Fibroblast of skin of left biceps (primary cell): ENCODE results near the gene TNFSF15.
"Not testable (repeated sequence)": the region's sequence is repeated elsewhere in the genome, so short reads cannot be mapped to it uniquely, and the experiment has no call there.

Experiments
- DNase-seq, 2 experiments: peaks; one replicate each; pipeline ENCODE4 v3.0.0-alpha.2; 2013; ENCODE audit warnings: low read depth in 2 of 2

TNFSF15 gene

DNA sequence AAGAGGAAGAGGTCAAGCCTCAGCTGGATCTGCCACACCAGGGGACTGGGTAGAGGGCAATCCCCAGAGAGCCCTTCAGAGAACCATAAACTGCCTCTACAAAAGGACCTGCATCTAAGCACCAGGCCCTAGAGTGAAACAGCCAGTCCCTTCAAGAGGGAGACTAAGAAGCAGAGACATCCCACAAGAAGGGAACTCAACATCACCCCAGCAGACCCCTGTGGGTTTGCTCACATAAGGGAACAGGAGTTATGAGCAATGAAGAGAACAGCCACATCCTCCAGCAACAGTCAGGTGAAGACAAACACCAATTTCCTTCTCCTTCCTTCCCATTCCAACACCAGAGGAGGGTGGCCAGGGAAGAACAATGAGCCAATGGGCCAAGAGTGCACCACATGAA lies 48.9 kb downstream of the TNFSF15 start:
- DNase-seq = no peak

DNA sequence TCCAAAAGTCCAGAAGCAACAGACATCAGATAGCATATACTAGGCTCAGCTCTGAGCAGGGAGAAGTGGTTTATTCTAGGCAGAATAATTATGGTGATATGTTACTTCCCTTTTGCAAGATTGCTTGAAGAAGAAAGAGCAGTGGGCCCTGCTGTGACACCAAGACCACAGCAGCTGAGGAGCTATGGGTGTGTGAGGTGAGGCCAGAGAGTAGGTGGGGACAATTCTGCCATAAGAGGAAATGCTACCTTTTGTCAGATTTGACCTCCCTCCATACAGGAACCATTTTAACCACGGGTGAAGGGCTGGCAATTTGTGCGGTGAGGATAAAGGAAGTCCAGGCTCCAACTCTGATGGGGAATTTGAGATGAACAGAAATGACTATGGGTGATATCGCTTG lies 51.3 kb downstream of the TNFSF15 start:
- DNase-seq = no peak

DNA sequence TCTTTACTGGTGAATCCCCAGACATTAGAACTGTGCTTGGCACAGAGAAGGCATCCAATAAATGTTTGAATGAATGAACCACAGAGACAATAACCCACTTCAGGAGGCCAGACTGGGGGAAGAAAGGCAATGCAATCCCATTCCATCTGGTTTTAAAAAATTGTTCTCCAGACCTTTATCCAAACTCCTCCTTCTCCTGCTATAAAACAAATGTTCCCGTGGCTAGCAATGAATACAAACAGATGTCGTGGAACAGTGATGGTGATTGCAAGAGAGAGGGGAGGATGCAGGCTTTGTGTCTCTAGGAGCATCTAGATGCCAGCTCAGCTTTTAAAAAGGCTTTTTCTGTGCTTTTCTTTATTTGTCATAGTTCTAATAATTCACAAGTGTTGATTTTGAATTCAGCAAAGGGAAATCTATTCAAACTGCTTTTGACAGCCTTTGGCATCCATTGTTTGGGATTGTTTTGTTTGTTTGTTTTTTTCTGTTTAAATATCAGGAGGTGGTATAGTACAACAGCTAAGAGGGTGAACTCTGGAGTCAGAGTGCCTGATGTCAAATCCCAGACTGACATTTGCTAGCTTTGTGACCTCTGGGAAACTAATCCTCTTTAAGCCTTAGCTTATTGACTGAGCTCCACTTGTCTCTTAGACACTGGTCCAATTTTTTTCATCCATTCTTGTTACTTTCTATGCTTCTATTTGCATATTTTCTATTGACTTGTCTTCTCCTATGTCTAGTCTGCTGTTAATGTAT lies 59.1 kb downstream of the TNFSF15 start:
- DNase-seq = peak; percentile 47 to 53

GRCh38 chr9:114745879-114746550 lies 59.8 kb downstream of the TNFSF15 start:
- DNase-seq = no peak

- no peak for DNase-seq
Observed at GRCh38 chr9:114745108-114745848, 60.6 kb downstream of the TNFSF15 start.

GRCh38 chr9:114743446-114743845 lies 62.4 kb downstream of the TNFSF15 start:
- no peak for DNase-seq

- DNase-seq = no peak
Observed at GRCh38 chr9:114742947-114743346, 62.9 kb downstream of the TNFSF15 start.

- DNase-seq = not testable (repeated sequence)
Observed at GRCh38 chr9:114741521-114741920, 64.3 kb downstream of the TNFSF15 start.

DNA sequence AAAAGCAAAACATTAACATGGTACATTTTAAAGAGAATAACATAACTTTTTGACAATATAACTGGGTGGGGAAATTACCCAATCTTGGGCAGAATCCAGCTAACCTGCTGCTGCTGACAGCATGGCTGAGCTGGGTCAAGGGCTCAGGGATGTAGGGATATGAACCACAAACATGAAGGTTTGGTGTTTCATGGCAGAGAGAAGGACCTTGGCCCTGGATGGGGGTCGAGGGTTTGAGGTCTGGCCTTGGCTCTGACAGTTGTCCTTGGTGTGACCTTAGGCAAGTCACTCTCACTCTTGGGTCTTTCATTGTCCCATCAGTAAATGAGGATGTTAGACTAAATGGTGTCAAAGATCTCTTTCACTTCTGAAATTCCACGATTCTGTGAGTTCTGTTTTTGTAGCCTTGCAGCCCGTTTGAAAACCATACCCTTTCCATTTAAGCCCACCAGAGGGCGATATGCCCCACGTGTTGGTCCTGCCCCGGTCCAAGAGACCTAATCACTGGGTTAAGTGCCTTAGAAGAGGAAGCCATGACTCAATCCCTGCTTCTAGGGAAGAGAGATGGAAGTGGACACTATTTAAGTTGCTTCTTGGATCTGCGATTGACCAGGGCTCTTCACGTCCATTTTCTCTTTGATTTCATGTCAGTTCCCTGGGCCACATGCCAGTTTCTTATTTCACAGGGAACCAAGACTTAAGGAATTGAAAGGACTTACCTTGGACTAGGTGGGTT lies 67.1 kb downstream of the TNFSF15 start:
- DNase-seq = peak; percentile 59

GRCh38 chr9:114737847-114738246 lies 68.0 kb downstream of the TNFSF15 start:
- no peak for DNase-seq

DNA sequence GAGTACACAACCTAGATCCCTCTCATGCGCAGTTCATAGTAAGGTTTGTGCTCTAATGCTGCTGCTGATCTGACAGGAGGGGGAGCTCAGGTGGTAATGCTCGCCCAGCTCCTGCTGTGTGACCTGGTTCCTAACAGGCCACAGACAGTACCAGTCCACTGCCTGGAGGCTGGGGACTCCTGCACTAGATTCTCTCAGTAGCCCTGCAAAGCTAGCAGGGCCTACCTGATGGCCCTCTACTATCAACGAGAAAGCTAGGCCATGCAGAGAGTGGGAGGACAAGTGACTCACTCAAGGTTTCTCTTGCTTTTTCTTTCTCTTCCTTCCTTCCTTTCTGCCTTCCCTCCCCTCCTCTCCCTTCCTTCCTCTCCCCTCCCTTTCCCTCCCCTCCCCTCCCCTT lies 68.7 kb downstream of the TNFSF15 start:
- DNase-seq = no peak

GRCh38 chr9:114735704-114736103 lies 70.1 kb downstream of the TNFSF15 start:
- no peak for DNase-seq

DNA sequence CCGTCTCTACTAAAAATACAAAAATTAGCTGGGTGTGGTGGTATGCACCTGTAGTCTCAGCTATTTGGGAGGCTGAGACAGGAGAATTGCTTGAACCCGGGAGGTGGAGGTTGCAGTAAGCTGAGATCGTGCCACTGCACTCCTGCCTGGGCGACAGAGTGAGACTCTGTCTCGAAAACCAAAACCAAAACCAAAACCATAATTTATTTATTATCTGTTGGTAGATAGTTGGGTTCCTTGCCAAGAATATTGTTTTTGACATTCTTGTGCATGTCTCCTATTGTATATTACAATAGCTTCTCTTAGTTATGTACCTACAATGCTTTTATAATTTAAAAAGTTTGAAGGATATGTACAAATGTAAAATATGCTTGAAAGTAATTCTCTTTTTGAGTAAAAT lies 70.7 kb downstream of the TNFSF15 start:
- DNase-seq = not testable (repeated sequence)
